ENCODE results near the gene LHX3. TPM values are rescaled to one million over a fixed set of nuclear protein-coding genes. Genes with fewer than 3 reads are reported as not detected.
A peak's percentile ranks its signal among the peaks of the same experiment; 100 is the strongest.

Gene LHX3
- total RNA-seq, 6 experiments from 2014 or later: not detected

DNA sequence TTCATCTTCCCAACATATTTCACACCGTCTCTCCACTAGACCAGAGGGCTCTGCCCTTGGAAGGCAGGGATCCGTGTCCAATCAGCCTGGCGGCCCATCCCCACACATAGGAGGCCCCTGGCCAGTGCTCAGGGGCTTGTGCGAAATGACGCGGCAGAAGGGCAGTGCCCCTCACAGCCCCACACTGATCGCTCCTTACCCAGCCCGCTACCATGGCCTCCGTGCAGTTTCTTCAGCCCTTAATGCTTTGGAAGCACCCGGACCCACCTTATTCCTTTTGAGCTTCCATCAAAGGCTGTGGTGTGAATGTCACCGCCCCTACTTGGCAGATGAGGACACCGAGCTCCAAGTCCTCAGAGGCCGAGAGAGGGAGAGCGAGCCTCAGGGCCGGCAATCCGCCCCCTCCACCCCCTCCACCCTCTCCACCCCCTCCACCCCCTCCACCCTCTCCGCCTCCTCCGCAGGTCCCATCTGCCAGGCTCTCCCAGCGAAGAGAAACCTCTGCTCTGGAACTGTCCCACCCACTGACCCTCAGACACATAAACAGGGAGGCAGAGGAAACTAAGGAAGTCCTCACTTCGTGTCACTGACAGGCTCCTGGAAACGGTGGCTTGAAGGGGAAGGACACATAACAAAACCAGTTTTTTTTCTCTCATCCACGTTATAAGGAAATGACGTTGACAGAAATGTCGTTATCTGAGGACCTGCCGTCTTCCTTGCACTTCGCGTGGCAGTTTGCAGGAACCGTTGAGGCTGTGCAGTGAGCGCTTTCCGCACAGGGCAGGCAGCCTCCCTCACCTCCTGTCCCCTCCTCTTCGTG is 26.8 kb upstream of the LHX3 start:
- Mint-ChIP-seq H3K4me3 (no peak overlapping the region), H3K36me3 (ENCODE audit: low read depth) (peaks cover 10% of the 10 kb centered on the region; the same call in 1 of the 2 replicates), H3K27me3 (ENCODE audit: insufficient read depth) (no peaks in the 10 kb centered on the region; the same call in 1 of the 2 replicates), H3K9me3 (no peaks in the 10 kb centered on the region), H3K27ac (no peak overlapping the region), H3K4me1 (ENCODE audit: low read depth) (peaks cover 28% of the 10 kb centered on the region)
- no peak for DNase-seq
- no peak for TF ChIP-seq CTCF (IDR thresholded peaks at IDR 0.05)

DNA sequence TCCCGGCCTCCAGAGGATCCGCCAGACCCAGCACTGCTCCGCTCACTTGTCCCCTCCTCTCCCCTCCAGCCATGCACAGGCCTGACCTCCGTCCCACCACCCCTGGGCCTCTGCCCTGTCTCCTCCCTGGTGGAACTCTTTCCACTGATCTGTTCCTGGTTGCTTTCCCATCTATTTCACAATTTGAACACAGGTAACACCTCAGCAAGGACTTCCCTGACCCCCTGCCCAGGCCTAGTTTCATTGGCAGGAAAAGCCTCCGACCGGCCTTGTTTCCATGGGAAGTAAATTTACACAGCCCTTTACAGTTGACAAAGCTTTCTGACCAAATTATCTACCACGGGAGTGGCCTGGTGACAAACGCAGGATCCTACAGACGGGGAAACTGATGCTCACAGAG is 25.8 kb upstream of the LHX3 start:
- no peak overlapping the region for H3K27ac Mint-ChIP-seq
- no peak for TF ChIP-seq CTCF (IDR thresholded peaks at IDR 0.05)
- peaks cover 10% of the 10 kb centered on the region; the same call in 1 of the 2 replicates for H3K36me3 Mint-ChIP-seq (ENCODE audit: low read depth)
- H3K9me3 Mint-ChIP-seq: no peaks in the 10 kb centered on the region
- H3K27me3 Mint-ChIP-seq (ENCODE audit: insufficient read depth): no peaks in the 10 kb centered on the region; the same call in 1 of the 2 replicates
- H3K4me1 Mint-ChIP-seq (ENCODE audit: low read depth): peaks cover 28% of the 10 kb centered on the region
- H3K4me3 Mint-ChIP-seq: no peak overlapping the region
- no peak for DNase-seq

GRCh38 chr9:136230365-136230764 is 25.4 kb upstream of the LHX3 start:
- Mint-ChIP-seq H3K27me3 (ENCODE audit: insufficient read depth) (no peaks in the 10 kb centered on the region; the same call in 1 of the 2 replicates), H3K36me3 (ENCODE audit: low read depth) (peaks cover 7% of the 10 kb centered on the region; the same call in 1 of the 2 replicates), H3K9me3 (no peaks in the 10 kb centered on the region), H3K4me1 (ENCODE audit: low read depth) (peaks cover 28% of the 10 kb centered on the region), H3K4me3 (no peak overlapping the region), H3K27ac (no peak overlapping the region)
- TF ChIP-seq CTCF (IDR thresholded peaks at IDR 0.05): no peak
- no peak for DNase-seq

GRCh38 chr9:136229096-136230065 is 24.5 kb upstream of the LHX3 start:
- H3K4me3 Mint-ChIP-seq: no peak overlapping the region
- H3K9me3 Mint-ChIP-seq: no peaks in the 10 kb centered on the region
- no peak for TF ChIP-seq CTCF (IDR thresholded peaks at IDR 0.05)
- no peaks in the 10 kb centered on the region for H3K36me3 Mint-ChIP-seq (ENCODE audit: low read depth)
- peak overlapping the region; percentile 93 for H3K27ac Mint-ChIP-seq
- DNase-seq: no peak
- H3K4me1 Mint-ChIP-seq (ENCODE audit: low read depth): peaks cover 28% of the 10 kb centered on the region
- H3K27me3 Mint-ChIP-seq (ENCODE audit: insufficient read depth): no peaks in the 10 kb centered on the region; the same call in 1 of the 2 replicates

DNA sequence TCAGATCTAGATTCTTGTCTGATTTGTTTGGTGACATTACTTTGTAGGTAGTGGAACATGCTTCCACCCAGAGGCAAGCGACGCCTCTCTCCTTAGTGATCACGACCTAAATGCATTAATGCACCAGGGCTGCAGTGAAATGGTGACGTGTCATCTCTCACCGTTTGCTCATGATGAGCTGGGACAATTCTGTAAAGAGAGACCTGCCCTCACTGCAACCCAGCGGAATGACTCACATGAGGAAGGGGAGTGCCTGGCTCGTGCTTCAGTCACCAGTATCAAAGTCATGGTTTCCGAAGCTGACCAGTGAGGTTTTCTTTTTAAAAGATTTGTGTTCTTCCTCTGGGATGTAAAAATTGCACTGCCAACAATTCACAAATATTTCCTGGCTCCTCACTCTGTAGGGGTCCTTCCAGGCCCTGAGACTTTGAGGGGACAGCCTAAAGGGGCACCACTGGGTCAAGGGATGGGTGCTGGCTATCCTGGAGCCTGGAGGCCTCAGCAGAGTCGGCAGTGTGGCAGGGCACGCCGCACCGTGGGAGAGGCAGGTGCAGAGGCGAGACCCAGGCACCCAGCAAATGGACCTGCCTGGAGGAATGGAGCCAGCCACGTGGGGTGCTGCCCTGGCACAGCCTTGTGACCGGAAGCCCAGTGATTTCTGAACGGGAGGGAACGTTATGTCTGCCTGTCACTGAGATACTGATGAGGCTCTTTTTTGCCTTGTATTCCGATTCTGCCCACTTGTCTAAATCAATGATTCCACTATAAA is 23.4 kb upstream of the LHX3 start:
- Mint-ChIP-seq H3K27ac (peak overlapping the region; percentile 93), H3K9me3 (no peaks in the 10 kb centered on the region), H3K4me1 (ENCODE audit: low read depth) (peaks cover 28% of the 10 kb centered on the region), H3K36me3 (ENCODE audit: low read depth) (peaks cover 7% of the 10 kb centered on the region), H3K4me3 (peak overlapping the region; percentile 71), H3K27me3 (ENCODE audit: insufficient read depth) (no peaks in the 10 kb centered on the region; the same call in 1 of the 2 replicates)
- DNase-seq: peak; percentile 82
- no peak for TF ChIP-seq CTCF (IDR thresholded peaks at IDR 0.05)

Data from HFFc6 (cell line).